CD14-positive monocyte (primary cell): ENCODE results near the gene ICA1L. TPM values are rescaled to one million over a fixed set of nuclear protein-coding genes. Genes with fewer than 3 reads are reported as not detected.

Experiments used
- DNase-seq, 3 donors: peaks; one replicate each; pipeline ENCODE4 v3.0.0-alpha.2; 2011 to 2022
- H2AFZ ChIP-seq: 2 replicates; pipeline ENCODE4 v1.6.0; 2012; ENCODE audit warnings: mild to moderate bottlenecking, low read depth, low read length, inconsistent platforms; ENCODE audit not compliant: insufficient read depth, poor library complexity, severe bottlenecking
- H3K27ac ChIP-seq, 2 donors: 1 replicate in 1 of 2; 2 replicates in 1 of 2; pipeline ENCODE4 v1.5.1; 2012 to 2013; ENCODE audit warnings: low read length in 2 of 2, control low read depth in 1 of 2, inconsistent platforms in 1 of 2, low read depth in 1 of 2, mild to moderate bottlenecking in 1 of 2
- H3K27me3 ChIP-seq, 2 donors: one replicate each; pipeline versions ENCODE4 v1.6.0 to v1.6.1; 2011 to 2013; ENCODE audit warnings: low read length in 2 of 2; ENCODE audit not compliant: control insufficient read depth in 2 of 2, insufficient read depth in 2 of 2
- H3K36me3 ChIP-seq, 2 donors: replicated peaks in 1 of 2; 1 replicate in 1 of 2; 2 replicates in 1 of 2; pipeline versions ENCODE4 v1.5.1 to v1.6.1; 2012 to 2013; ENCODE audit warnings: low read length in 2 of 2, control low read depth in 1 of 2, inconsistent platforms in 1 of 2, mild to moderate bottlenecking in 1 of 2; ENCODE audit not compliant: insufficient read depth in 2 of 2, control insufficient read depth in 1 of 2
- H3K4me1 ChIP-seq, 2 donors: 1 replicate in 1 of 2; 2 replicates in 1 of 2; pipeline versions ENCODE4 v1.5.1 to v1.6.1; 2012 to 2013; ENCODE audit warnings: low read length in 2 of 2, control low read depth in 1 of 2, inconsistent platforms in 1 of 2, mild to moderate bottlenecking in 1 of 2, moderate library complexity in 1 of 2; ENCODE audit not compliant: insufficient read depth in 2 of 2, control insufficient read depth in 1 of 2
- H3K4me2 ChIP-seq: replicated peaks from 2 replicates; pipeline ENCODE3; 2012; ENCODE audit warnings: low read length, moderate library complexity, mild to moderate bottlenecking; ENCODE audit not compliant: poor library complexity, severe bottlenecking; ENCODE audit errors: extremely low read depth
- H3K4me3 ChIP-seq, 3 experiments: fragments of 200-600 bp in 1 of 3; sonication (generic) in 1 of 3; replicated peaks in 1 of 3; 1 replicate in 2 of 3; 2 replicates in 1 of 3; pipeline ENCODE4 v1.5.1; 2011 to 2013; ENCODE audit warnings: low read length in 3 of 3, mild to moderate bottlenecking in 3 of 3, control low read depth in 2 of 3, low read depth in 2 of 3, inconsistent platforms in 1 of 3, moderate library complexity in 1 of 3
- H3K79me2 ChIP-seq: 2 replicates; pipeline ENCODE4 v1.6.0; 2012; ENCODE audit warnings: mild to moderate bottlenecking, control low read depth, inconsistent platforms, low read length, moderate library complexity; ENCODE audit not compliant: insufficient read depth
- H3K9ac ChIP-seq: 2 replicates; pipeline ENCODE4 v1.6.0; 2017; ENCODE audit warnings: low read length, mild to moderate bottlenecking; ENCODE audit not compliant: insufficient read depth, poor library complexity, severe bottlenecking
- H3K9me3 ChIP-seq, 2 donors: replicated peaks in 1 of 2; 1 replicate in 1 of 2; 2 replicates in 1 of 2; pipeline versions ENCODE4 v1.5.1 to v1.6.1; 2012 to 2013; ENCODE audit warnings: low read length in 2 of 2, control low read depth in 1 of 2; ENCODE audit not compliant: control insufficient read depth in 1 of 2, insufficient read depth in 1 of 2
- H4K20me1 ChIP-seq: 2 replicates; pipeline ENCODE4 v1.6.0; 2012; ENCODE audit warnings: mild to moderate bottlenecking, low read length, control low read depth, moderate library complexity; ENCODE audit not compliant: insufficient read depth
- H3K27ac Mint-ChIP-seq, 7 donors: one replicate each; pipeline ENCODE4 v1.8.0; 2020; ENCODE audit warnings: mild to moderate bottlenecking in 7 of 7, mixed read lengths in 7 of 7, moderate library complexity in 6 of 7, inconsistent platforms in 2 of 7
- H3K27me3 Mint-ChIP-seq, 3 donors: one replicate each; pipeline ENCODE4 v1.8.0; 2021 to 2022; ENCODE audit warnings: low read depth in 3 of 3, mild to moderate bottlenecking in 3 of 3, mixed read lengths in 3 of 3, moderate library complexity in 3 of 3, inconsistent platforms in 1 of 3
- H3K36me3 Mint-ChIP-seq, 2 donors: one replicate each; pipeline ENCODE4 v1.8.0; 2020; ENCODE audit warnings: mixed read lengths in 2 of 2, inconsistent platforms in 1 of 2, mild to moderate bottlenecking in 1 of 2
- H3K4me1 Mint-ChIP-seq: one replicate; pipeline ENCODE4 v1.8.0; 2020; ENCODE audit warnings: mild to moderate bottlenecking, mixed read lengths
- H3K4me3 Mint-ChIP-seq, 2 donors: one replicate each; pipeline ENCODE4 v1.8.0; 2020; ENCODE audit warnings: mild to moderate bottlenecking in 2 of 2, mixed read lengths in 2 of 2, moderate library complexity in 1 of 2
- H3K9me3 Mint-ChIP-seq, 7 donors: one replicate each; pipeline ENCODE4 v1.8.0; 2020 to 2022; ENCODE audit warnings: mixed read lengths in 7 of 7, mild to moderate bottlenecking in 6 of 7, moderate library complexity in 6 of 7, inconsistent platforms in 2 of 7
- WGBS: methylation state at CpG from one replicate; pipeline ENCODE4 v1.1.5; 2013; ENCODE audit warnings: missing lambda C conversion rate; ENCODE audit not compliant: insufficient coverage; 5-methylcytosine and 5-hydroxymethylcytosine counted together
- intact Hi-C, 2 donors: fragments of 100-400 bp; cut with micrococcal nuclease; formaldehyde crosslinking; loops; one replicate each; pipeline versions ENCODE4 v1.15.0 to v1.15.1; 2023
- polyA plus RNA-seq, 3 donors: library from polyadenylated mRNA; depleted of rRNA in 1 of 3; unstranded in 2 of 3; stranded (reverse) in 1 of 3; fragments of 300-500 nt in 2 of 3; fragments of >200 nt in 1 of 3; fragmentation: Illumina TruSeq in 2 of 3; gene quantifications; 1 replicate in 2 of 3; 2 replicates in 1 of 3; pipeline ENCODE4 v1.2.3, GENCODE V29; 2012 to 2021
- TF ChIP-seq, protein P1 (sequence below): fragments of 200-600 bp; IDR thresholded peaks from one replicate; pipeline ENCODE4 v1.8.0; 2022; ENCODE audit warnings: antibody characterized with exemption, mild to moderate bottlenecking

Gene ICA1L
- polyA plus RNA-seq, 3 donors, result 0.17 to 0.85 (median 0.57) TPM

DNA sequence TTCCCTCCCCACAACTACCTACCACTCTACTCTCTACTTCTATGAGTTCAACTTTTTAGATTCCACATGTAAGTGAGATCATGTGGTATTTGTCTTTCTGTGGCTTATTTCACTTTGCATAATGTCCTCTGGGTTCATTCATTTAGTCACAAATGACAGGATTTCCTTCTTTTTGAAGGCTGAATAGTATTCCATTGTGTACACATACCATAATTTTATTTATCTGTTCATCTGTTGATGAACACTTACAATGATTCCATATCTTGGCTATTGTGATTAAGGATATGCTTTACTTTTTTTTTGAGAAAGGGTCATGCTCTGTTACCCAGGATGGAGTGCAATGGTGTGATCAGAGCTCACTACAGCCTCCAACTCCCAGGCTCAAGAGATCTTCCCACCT, 73.6 kb downstream of the ICA1L start:
- Mint-ChIP-seq H3K27ac (no peak overlapping the region), H3K27me3 (no peaks in the 10 kb centered on the region)

DNA sequence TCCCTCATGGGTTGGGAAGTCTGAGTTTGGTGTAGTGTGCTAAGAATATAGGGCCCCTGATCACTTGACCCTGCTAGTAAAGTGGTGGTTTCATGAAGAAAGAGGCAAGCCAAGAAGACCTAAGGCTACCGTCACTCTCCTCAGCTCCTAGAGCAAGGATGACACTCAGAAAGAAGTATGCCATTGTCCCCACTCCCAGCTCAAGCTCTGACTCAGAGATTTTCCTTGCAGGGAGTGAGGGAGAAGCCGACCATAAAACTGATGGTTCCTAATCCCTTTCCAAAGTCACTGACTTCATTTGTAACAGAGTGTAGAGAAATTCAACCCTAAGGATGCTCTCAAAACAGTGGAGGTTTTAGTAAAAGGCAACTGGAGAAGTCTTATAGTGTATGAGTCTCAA, 80.9 kb downstream of the ICA1L start:
- Histone ChIP-seq H4K20me1 (no peaks in the 10 kb centered on the region), H3K27ac (no peak overlapping the region), H3K9me3 (no peaks in the 10 kb centered on the region), H2AFZ (no peak overlapping the region), H3K4me2 (no peak overlapping the region), H3K79me2 (no peaks in the 10 kb centered on the region), H3K4me1 (no peaks in the 10 kb centered on the region), H3K4me3 (no peak overlapping the region), H3K36me3 (peaks cover 7 to 21% of the 10 kb centered on the region in 2 donors), H3K9ac (no peak overlapping the region), H3K27me3 (no peaks in the 10 kb centered on the region)
- peaks cover 0 to 4% (median 0%) of the 10 kb centered on the region in 7 donors for H3K9me3 Mint-ChIP-seq
- no CpG with 5 or more reads among the region's 2 CpGs for WGBS
- TF ChIP-seq, protein P1, sequence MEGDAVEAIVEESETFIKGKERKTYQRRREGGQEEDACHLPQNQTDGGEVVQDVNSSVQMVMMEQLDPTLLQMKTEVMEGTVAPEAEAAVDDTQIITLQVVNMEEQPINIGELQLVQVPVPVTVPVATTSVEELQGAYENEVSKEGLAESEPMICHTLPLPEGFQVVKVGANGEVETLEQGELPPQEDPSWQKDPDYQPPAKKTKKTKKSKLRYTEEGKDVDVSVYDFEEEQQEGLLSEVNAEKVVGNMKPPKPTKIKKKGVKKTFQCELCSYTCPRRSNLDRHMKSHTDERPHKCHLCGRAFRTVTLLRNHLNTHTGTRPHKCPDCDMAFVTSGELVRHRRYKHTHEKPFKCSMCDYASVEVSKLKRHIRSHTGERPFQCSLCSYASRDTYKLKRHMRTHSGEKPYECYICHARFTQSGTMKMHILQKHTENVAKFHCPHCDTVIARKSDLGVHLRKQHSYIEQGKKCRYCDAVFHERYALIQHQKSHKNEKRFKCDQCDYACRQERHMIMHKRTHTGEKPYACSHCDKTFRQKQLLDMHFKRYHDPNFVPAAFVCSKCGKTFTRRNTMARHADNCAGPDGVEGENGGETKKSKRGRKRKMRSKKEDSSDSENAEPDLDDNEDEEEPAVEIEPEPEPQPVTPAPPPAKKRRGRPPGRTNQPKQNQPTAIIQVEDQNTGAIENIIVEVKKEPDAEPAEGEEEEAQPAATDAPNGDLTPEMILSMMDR, result no peak
- H3K4me3 Mint-ChIP-seq, result no peak overlapping the region
- no peak overlapping the region for H3K27ac Mint-ChIP-seq
- DNase-seq, result no peak
- intact Hi-C loops, result no loop called here
- peaks cover 23 to 28% of the 10 kb centered on the region in 2 donors for H3K36me3 Mint-ChIP-seq
- H3K4me1 Mint-ChIP-seq, result no peaks in the 10 kb centered on the region
- H3K27me3 Mint-ChIP-seq, result no peaks in the 10 kb centered on the region

More for the DNA sequence above, 73.6 kb downstream of the ICA1L start:
- no peak overlapping the region for H3K9ac ChIP-seq
- TF ChIP-seq, protein P1, result no peak
- H3K79me2 ChIP-seq, result no peaks in the 10 kb centered on the region
- no peaks in the 10 kb centered on the region for H3K4me1 ChIP-seq
- no peak overlapping the region for H2AFZ ChIP-seq
- Mint-ChIP-seq H3K4me1 (no peaks in the 10 kb centered on the region), H3K9me3 (peaks cover 0 to 8% (median 7%) of the 10 kb centered on the region in 7 donors), H3K4me3 (no peak overlapping the region), H3K36me3 (peaks cover 16 to 28% of the 10 kb centered on the region in 2 donors)
- H3K27me3 ChIP-seq, result no peaks in the 10 kb centered on the region
- no peak overlapping the region for H3K4me3 ChIP-seq
- peaks cover 0 to 12% of the 10 kb centered on the region in 2 donors for H3K36me3 ChIP-seq
- H3K4me2 ChIP-seq, result no peak overlapping the region
- H4K20me1 ChIP-seq, result no peaks in the 10 kb centered on the region
- peaks cover 0 to 3% of the 10 kb centered on the region in 2 donors for H3K9me3 ChIP-seq
- no peak for DNase-seq
- H3K27ac ChIP-seq, result no peak overlapping the region
- intact Hi-C loops, result no loop called here
